GM19043 (cell line): ENCODE measurements around the gene TPP2.

Experiments
- ATAC-seq: cut with Tn5 transposase; IDR thresholded peaks from one replicate; pipeline ENCODE4 v1.9.1; 2021; ENCODE audit warnings: low read depth; ENCODE audit not compliant: unreplicated experiment

TPP2 gene

GRCh38 chr13:102710261-102710679 lies 113.5 kb downstream of the TPP2 start:
- ATAC-seq, result no peak

DNA sequence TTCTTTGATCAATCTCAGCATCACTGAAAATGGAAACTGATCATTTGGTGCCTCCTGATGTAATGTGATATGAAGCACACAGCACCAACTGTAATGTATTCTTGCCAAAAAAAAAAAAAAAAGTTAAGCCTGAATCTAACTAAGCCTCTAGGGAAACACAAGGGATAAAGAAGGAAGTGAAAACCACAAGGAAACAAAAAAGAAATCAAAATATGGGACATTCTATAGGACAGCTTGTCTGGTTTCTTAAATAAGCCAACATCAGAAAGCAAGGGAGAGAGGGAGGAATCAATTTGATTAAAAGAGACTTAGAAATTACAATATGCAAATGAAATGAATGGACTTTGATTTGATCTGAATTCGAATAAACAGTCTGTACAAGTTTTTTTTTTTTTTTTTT lies 118.7 kb downstream of the TPP2 start:
- ATAC-seq, result no peak

- ATAC-seq, result no peak
These were observed 122.0 kb downstream of the TPP2 start for GRCh38 chr13:102718746-102719145.

DNA sequence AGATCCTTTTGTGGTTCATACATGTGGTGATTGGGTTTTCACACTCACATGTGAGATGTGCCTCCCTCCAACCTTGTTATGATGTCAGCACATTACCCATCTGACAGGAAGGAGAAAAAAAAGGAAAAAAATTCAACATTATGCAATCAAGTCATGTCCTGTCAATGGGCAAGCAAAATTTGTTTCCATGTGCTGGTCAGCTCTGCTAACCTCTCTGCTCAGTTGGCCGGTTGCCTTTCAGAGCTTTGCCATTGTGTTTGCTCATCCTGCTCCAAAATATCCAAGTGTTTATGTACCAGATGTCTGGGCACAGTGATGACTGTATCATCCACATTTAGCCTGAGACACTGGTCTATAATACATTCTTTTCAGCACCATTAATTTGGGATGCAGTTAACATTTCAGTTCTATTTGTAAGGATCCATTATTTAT lies 125.0 kb downstream of the TPP2 start:
- no peak for ATAC-seq

GRCh38 chr13:102724923-102725322 lies 128.1 kb downstream of the TPP2 start:
- no peak for ATAC-seq

GRCh38 chr13:102726430-102726829 lies 129.6 kb downstream of the TPP2 start:
- no peak for ATAC-seq
